Urothelium cell line (cell line): ENCODE measurements around the gene KATNA1.
A peak's percentile ranks its signal among the peaks of the same experiment; 100 is the strongest.

ENCODE experiments used
- DNase-seq: peaks from one replicate; pipeline ENCODE4 v3.0.0; 2011; ENCODE audit warnings: low spot score, mixed read lengths
- FAIRE-seq: peaks from 2 replicates; lab custom pipeline; 2011; peaks lifted over from hg19 to GRCh38; lab: Jason Lieb, UNC

Gene KATNA1

DNA sequence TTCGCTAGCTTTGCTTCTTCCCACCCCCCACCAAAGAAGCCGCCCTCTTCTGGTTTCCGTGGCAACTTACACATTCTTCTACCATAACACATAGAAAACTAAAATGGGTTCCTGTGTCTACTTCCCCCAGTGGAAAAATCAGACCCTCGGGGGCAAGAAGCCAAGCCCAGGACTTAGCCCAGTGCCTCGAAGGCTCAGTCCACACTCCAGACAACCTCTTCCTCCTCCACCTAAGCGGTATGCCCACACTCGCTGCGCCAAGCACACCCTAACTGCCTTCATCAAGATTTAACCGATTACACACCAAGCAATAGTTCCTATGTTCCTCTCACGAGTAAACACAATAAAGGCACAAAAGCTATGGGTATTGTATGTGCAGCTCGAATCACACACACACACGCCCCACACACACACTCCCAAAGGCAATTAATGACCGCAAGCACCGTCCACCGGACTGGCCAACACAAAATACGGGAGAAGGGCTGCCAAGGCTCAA is 103.2 kb downstream of the KATNA1 start:
- FAIRE-seq (no peak), DNase-seq (peak; percentile 20)
